HG02884 (cell line): ENCODE results near the gene CD8B2.
"Not testable (repeated sequence)": the region's sequence is repeated elsewhere in the genome, so short reads cannot be mapped to it uniquely, and the experiment has no call there.

ENCODE experiments used
- ATAC-seq: cut with Tn5 transposase; IDR thresholded peaks from one replicate; pipeline ENCODE4 v1.9.1; 2021; ENCODE audit warnings: mild to moderate bottlenecking, moderate library complexity; ENCODE audit not compliant: unreplicated experiment

CD8B2 gene

GRCh38 chr2:106547164-106547903 lies 60.2 kb downstream of the CD8B2 start:
- no peak for ATAC-seq

DNA sequence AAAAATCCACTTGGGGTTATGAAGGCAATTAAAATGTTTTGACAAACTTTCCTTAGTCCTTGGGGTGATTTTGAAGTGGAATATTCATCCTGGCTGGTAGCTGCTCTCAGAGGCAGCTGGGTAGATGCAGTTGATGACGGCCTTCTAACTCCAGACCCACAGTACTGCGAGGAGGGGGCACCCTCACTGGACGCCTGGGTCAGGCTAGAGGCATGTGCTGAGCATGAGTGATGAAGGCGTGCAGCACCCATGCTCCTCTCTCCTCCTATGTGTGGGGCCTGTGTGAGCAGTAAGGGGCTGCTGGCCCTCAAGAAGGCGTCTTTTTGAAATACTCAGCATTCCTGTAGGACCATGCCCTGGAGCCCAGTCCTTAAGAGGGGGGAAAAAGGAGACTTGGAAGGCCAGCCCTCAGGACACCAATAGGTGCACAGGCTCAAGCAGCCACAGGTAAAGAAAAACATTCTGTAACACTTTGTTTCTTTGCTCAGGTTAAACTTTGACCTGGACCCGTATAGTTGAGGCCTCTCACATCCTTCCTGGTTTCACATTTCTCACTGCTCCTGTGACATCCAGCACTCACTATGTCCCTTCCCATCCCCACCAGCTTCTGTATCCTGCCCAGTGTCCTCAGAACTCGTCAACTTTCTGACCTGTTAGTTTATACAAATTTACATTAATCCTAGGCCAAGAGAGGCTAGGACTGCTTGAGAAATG lies 64.4 kb downstream of the CD8B2 start:
- no peak for ATAC-seq

GRCh38 chr2:106552921-106553320 lies 65.8 kb downstream of the CD8B2 start:
- no peak for ATAC-seq

GRCh38 chr2:106553321-106553720 lies 66.2 kb downstream of the CD8B2 start:
- ATAC-seq: no peak

DNA sequence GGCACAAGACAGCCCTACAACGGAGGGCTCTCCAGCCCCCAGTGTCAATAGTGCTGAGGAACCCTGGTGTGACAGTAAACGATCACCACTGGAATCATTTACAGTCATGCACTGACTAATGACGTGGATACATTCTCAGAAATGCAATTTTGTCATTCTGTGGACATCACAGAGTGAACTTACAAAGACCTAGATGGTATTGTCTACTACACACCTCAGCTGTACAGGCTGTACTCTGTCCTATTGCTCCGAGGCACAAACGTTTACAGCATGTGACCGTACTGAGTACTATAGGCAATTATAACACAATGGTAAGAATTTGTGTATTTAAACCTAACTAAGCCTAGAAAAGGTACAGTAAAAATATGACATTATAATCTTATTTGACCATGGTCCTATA lies 67.2 kb downstream of the CD8B2 start:
- ATAC-seq: no peak

DNA sequence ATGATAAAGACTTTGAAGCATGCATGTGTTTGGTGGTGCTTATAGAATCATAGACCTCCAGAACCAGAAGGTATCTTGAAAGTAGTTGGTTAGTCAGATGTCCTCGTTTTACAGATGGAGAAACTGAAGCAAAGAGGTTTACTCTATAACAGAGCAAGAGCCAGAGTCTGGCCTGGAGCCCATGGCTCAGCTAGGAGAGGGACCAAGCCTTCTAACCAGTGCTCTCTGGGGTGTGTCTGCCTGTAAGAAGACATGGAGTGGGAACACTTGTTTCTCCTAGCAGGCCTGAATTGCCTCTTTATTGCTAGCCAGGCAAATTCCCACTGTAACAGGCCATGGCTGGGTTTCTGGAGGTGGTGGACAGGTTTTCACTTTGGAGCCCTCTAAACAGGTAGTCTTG lies 67.9 kb downstream of the CD8B2 start:
- ATAC-seq: no peak

DNA sequence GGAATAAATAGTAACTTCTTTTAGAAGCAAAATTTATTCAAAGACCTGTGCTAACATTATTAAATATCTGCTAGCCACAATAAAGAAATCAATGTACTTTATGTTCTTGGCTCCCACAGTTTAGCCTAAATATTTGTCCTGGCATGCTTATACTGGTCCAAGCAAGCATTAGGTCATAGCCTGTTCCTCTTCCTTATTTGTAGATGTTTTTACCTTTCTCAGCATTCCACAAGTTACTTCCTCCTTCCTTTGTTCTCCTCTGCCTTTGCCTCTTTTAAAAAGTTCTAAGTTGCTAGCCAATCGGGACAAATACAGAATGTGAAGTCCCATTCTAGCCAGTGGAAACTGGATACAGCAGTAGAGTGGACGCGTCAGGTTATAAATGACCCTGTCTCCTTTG lies 72.6 kb downstream of the CD8B2 start:
- not testable (repeated sequence) for ATAC-seq

- ATAC-seq: no peak
Observed at GRCh38 chr2:106560773-106561172, 73.6 kb downstream of the CD8B2 start.

- no peak for ATAC-seq
Observed at GRCh38 chr2:106561356-106561755, 74.2 kb downstream of the CD8B2 start.

DNA sequence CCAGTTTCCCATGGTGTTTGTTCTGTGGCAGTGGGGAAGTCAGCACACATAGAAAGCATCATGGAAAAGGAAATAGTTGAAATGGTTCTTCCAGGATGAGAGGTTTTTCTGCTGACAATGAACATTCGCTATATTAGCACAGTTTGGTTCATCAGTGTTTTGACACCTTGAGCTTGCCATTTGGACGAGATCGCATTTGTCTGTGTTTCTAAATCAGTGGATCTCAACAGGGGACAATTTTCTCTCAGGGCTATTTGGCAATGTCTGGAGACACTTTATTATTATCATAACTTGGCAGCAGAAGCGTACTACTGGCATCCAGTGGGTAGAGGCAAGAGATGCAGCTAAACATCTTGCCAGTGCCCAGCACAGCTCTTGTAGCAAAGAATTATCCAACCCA lies 74.6 kb downstream of the CD8B2 start:
- no peak for ATAC-seq

DNA sequence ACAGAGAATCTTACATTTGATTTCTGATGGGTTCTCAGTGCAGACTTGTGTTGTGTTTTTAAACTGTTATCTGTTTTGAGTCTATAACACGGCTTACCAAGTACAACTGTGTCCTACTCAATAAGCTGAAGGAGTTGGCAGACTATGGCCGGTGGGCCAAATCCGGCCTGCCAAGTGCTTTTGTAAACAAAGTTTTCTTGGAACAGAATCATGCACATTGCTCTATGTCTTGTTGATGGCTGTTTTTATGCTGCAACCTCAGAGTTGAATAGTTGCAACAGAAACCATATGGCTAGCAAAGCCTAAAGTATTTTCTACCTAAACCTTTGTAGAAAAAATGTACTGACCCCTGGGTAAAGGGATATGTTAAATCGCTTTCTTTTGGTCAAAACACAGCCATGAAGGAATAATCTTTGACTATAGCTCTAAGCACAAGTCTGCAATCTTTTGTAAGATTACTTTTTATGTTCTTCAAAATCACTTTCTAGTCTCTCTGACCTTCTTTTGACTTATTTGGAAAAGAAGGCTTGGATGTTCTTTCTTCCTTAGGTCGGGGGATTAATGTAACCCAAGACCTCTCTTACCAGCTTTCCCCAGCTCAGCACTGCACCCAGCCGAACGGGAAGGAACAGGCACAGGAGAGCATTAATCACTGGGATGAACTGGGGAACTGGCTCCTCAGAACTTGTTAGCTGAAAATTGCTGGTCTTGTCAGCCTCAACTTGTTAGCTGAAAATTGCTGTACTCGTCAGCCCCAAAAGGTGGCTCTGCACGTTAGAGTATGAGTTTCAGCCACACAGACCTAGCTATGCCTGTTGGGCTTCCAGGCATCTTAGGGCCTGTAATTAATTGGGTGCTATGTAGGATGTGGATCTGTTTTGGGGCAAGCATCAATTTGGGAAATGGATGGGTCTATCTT lies 75.4 kb downstream of the CD8B2 start:
- ATAC-seq: no peak

DNA sequence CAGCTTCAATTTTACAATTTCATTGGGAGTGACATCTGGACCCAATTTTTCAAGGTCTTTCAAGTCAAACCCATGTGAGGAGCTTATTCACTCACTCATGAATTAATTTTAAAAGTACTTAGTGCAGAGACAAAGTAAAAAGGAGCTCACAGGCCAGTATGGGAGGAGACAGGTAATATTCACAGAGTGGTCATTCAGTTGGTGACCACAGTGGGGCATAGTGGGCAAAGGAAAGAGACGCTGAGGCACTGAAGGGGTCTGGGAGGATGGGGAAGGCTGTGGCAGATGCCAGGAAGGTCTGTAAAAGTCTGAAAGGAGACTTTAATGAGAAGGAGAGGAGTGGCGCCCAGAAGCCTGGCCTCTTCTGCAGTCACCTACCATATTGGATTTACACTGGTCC lies 76.0 kb downstream of the CD8B2 start:
- ATAC-seq: no peak

DNA sequence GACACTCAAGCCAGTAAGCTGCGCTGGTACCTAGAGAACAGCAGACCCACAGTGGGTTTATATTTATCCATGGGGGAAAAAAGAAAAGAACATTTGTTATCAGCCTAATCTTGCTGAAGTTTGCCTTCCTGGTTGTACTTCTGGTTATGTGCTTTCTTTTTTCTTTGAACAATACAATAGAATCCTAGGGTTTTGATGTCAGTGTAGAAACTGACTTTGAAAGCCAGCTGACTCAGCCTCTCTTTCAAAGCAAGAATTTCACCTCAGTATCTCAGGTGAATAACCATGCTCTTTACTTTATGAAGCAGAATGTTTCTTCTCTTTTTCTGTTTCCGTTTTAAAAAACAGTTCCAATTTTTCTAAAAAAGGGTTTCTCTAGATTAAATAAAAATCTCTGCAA lies 78.4 kb downstream of the CD8B2 start:
- no peak for ATAC-seq

- no peak for ATAC-seq
Observed at GRCh38 chr2:106566050-106566449, 78.9 kb downstream of the CD8B2 start.

DNA sequence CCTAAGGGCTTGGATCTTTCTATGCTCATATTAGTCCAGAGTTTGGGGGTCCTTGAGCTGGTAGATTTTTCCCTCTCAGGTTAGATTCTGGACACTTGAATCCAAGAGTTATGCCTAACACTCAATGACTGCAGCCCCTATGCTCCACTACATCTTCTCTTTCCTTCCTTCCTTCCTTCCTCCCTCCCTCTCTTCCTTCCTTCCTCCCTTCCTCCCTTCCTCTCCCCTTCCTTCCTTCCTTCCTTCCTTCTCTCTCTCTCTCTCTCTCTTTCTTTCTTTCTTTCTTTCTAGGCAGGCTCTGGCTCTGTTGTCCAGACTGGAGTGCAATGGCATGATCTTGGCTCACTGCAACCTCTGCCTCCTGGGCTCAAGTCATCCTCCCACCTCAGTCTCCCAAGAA lies 79.3 kb downstream of the CD8B2 start:
- not testable (repeated sequence) for ATAC-seq

GRCh38 chr2:106570316-106570715 lies 83.2 kb downstream of the CD8B2 start:
- ATAC-seq: no peak
